H1 (cell line): ENCODE results near the gene CTTNBP2NL.
"Not testable (repeated sequence)": the region's sequence is repeated elsewhere in the genome, so short reads cannot be mapped to it uniquely, and the experiment has no call there.

ENCODE experiments used
- EP300 ChIP-seq, 2 experiments: IDR thresholded peaks; 1 replicate in 1 of 2; 2 replicates in 1 of 2; pipeline ENCODE4 v1.6.1; 2011 to 2012; ENCODE audit warnings: low read depth in 2 of 2, low read length in 2 of 2, mild to moderate bottlenecking in 2 of 2, borderline replicate concordance in 1 of 2, inconsistent platforms in 1 of 2, moderate library complexity in 1 of 2
- EZH2 ChIP-seq: fragments of 200-600 bp; sonication (generic); IDR thresholded peaks from 2 replicates; pipeline ENCODE4 v1.7.1; 2012; ENCODE audit warnings: low read depth, mild to moderate bottlenecking, moderate library complexity, low read length, inconsistent platforms; ENCODE audit not compliant: severe bottlenecking
- JUND ChIP-seq: IDR thresholded peaks from 2 replicates; pipeline ENCODE4 v1.6.1; 2011; ENCODE audit warnings: mild to moderate bottlenecking, improper control_type of control experiment, low read length
- POLR2AphosphoS5 ChIP-seq: IDR thresholded peaks from 2 replicates; pipeline ENCODE4 v1.6.1; 2011; ENCODE audit warnings: low read depth, low read length
- RAD21 ChIP-seq, 2 experiments: IDR thresholded peaks in 1 of 2; conservative IDR thresholded peaks in 1 of 2; 2 replicates each; pipeline ENCODE4 v1.6.1; 2011; ENCODE audit warnings: low read depth in 2 of 2, low read length in 2 of 2, improper control_type of control experiment in 1 of 2, inconsistent platforms in 1 of 2, mild to moderate bottlenecking in 1 of 2, moderate library complexity in 1 of 2
- TF ChIP-seq, protein P1 (sequence below), 3 experiments: IDR thresholded peaks; 1 replicate in 2 of 3; 2 replicates in 1 of 3; pipeline versions ENCODE4 v1.5.1 to v1.6.1; 2011; ENCODE audit warnings: low read length in 3 of 3, mild to moderate bottlenecking in 3 of 3, inconsistent platforms in 2 of 3, low read depth in 1 of 3, moderate library complexity in 1 of 3; ENCODE audit not compliant: insufficient read depth in 1 of 3; ENCODE audit errors: control extremely low read depth in 1 of 3
- TF ChIP-seq, protein P2 (sequence below): IDR thresholded peaks from 2 replicates; pipeline ENCODE4 v1.6.1; 2011; ENCODE audit warnings: low read depth, mild to moderate bottlenecking, low read length; ENCODE audit not compliant: insufficient read depth

DNA sequence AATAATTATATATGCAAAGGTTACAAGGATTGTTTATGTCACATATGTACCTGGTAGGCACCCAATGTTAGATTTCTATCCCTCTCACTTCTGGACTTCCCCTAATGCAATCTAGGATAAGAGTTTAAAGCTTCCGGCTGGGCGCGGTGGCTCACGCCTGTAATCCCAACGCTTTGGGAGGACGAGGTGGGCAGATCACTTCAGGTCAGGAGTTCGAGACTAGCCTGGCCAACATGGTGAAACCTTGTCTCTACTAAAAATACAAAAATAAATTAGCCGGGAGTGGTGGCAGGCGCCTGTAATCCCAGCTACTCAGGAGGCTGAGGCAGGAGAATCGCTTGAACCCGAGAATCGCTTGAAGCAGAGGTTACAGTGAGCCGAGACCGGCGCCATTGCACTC, 5.7 kb upstream of the CTTNBP2NL start:
- not testable (repeated sequence) for TF ChIP-seq POLR2AphosphoS5; EZH2; JUND; RAD21 (IDR thresholded peaks at IDR 0.05 in 1 of 2, conservative IDR thresholded peaks at IDR 0.05 in 1 of 2; ENCODE audit: low read depth in 2 of 2, low read length in 2 of 2); EP300 (IDR thresholded peaks at IDR 0.05; ENCODE audit: borderline replicate concordance in 1 of 2, low read depth in 2 of 2, low read length in 2 of 2)
- TF ChIP-seq, protein P1, sequence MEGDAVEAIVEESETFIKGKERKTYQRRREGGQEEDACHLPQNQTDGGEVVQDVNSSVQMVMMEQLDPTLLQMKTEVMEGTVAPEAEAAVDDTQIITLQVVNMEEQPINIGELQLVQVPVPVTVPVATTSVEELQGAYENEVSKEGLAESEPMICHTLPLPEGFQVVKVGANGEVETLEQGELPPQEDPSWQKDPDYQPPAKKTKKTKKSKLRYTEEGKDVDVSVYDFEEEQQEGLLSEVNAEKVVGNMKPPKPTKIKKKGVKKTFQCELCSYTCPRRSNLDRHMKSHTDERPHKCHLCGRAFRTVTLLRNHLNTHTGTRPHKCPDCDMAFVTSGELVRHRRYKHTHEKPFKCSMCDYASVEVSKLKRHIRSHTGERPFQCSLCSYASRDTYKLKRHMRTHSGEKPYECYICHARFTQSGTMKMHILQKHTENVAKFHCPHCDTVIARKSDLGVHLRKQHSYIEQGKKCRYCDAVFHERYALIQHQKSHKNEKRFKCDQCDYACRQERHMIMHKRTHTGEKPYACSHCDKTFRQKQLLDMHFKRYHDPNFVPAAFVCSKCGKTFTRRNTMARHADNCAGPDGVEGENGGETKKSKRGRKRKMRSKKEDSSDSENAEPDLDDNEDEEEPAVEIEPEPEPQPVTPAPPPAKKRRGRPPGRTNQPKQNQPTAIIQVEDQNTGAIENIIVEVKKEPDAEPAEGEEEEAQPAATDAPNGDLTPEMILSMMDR (IDR thresholded peaks at IDR 0.05; ENCODE audit: control extremely low read depth in 1 of 3, insufficient read depth in 1 of 3, low read depth in 1 of 3, low read length in 3 of 3): not testable (repeated sequence)
- TF ChIP-seq, protein P2, sequence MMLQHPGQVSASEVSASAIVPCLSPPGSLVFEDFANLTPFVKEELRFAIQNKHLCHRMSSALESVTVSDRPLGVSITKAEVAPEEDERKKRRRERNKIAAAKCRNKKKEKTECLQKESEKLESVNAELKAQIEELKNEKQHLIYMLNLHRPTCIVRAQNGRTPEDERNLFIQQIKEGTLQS: not testable (repeated sequence)
